GM19467 (cell line): Measurements from ENCODE around the gene MEIKIN.
"Not testable (repeated sequence)": the region's sequence is repeated elsewhere in the genome, so short reads cannot be mapped to it uniquely, and the experiment has no call there.

ENCODE experiments used
- ATAC-seq: cut with Tn5 transposase; IDR thresholded peaks from one replicate; pipeline ENCODE4 v1.9.1; 2021; ENCODE audit warnings: mild to moderate bottlenecking, moderate library complexity; ENCODE audit not compliant: unreplicated experiment

MEIKIN gene

DNA sequence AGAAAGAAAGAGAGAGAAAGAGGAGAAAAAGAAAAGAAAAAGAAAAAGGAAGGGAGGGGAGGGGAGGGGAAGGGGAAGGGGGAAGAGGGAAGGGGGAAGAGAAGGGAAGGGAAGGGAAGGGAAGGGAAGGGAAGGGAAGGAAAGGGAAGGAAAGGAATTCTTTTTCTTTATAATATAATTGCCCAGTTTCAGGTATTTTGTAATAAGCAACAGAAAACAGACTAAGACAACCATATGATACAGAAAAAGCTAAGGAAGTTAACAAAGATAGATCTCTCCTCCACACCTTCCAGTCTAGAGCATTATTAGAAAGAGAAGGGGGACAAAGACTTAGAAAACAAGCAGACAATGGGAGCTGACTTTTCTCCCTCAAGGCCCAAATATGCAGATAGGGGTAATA, 31.0 kb downstream of the MEIKIN start:
- no peak for ATAC-seq

DNA sequence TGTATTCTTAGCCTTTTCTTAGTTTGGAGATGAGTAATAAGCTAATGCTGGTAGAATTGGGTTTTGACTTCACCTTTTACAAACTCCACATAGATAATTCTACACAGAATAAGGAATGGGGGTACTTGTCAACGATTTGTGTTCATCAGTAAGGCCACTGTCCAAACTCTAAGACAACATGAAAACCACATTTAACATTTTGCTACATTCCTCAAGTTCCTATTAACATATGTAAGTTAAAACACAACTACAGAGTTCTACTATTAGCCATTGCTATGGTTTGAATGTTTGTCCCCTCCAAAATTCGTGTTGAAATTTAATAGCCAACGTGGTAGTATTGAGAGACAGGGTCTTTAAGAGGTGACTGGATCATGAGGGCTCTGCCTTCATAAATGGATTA, 31.9 kb downstream of the MEIKIN start:
- no peak for ATAC-seq

DNA sequence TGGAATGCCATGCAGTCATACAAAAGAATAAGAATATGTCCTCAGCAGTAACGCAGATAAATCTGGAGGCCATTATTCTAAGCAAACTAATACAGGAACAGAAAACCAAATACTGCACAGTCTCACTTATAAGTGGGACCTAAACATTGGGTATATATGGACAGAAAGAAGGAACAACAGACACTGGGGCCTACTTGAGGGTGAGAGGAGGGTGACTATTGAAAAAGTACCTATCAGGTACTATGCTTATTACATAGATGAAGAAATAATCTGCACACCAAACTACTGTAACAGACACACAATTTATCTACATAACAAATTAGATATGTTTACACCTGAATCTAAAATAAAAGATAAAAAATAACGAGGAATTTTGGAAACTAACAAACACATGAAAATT, 38.8 kb downstream of the MEIKIN start:
- ATAC-seq = no peak

DNA sequence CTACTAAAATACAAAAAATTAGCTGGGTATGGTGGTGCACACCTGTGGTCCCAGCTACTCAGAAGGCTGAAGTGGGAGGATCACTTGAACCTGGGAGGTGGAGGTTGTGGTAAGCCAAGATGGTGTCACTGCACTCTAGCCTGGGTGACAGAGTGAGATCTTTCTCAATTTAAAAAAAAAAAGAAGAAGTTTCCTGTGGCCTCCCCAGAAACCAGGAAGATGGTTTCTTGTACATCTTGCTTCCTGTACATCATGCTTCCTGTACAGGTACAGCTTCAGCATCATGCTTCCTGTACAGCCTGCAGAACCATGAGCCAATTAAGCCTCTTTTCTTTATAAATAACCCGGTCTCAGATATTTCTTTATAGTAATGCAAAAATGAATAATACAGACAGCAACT, 43.2 kb downstream of the MEIKIN start:
- not testable (repeated sequence) for ATAC-seq

DNA sequence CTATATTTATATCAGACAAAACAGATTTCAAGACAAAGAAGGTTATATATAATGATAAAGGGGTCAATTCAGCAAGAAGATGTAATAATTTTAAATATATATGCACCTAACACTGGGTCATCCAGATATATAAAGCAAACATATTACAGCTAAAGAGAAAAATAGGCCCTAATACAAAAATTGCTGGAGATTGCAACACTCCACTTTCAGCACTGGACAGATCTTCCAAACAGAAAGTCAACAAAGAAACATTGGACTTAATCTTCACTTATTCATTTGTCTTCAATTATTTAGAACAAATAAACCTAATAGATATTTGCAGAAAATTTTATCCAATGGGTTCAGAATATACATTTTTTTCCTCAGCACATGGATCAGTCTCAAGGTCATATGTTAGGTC, 45.8 kb downstream of the MEIKIN start:
- ATAC-seq = no peak

DNA sequence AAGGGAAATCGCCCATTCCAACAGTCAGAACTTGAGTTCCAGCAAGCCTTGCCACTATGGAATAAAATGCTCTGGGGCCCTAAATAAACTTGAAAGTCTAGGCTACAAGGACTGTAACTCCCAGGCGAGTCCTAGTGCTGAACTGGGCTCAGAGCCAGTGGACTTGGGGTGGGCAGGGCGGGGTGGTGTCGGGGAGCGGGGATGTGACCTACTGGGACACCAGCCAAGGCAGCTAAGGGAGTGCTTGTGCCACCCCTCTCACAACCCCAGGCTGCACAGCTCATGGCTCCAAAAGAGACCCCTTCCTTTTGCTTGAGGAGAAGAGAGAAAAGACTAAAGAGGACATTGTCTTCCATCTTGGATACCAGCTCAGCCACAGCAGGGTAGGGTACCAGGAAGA, 61.5 kb downstream of the MEIKIN start:
- ATAC-seq = no peak

DNA sequence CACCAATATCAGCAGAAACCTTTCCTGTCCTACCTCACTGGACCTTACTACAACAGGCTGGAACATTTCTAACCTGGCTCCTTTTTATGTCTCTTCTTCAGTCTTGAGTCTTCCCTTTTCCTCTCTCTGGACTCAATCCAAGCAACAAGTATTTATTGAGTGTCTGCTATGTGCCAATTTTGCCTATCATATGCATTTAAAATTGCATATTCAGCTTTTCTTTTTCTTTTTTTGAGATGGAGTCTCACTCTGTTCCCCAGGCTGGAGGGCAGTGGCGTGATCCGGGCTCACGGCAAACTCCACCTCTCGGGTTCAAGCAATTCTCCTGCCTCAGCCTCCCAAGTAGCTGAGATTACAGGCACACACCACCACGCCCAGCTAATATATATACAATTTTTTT, 65.8 kb downstream of the MEIKIN start:
- no peak for ATAC-seq

DNA sequence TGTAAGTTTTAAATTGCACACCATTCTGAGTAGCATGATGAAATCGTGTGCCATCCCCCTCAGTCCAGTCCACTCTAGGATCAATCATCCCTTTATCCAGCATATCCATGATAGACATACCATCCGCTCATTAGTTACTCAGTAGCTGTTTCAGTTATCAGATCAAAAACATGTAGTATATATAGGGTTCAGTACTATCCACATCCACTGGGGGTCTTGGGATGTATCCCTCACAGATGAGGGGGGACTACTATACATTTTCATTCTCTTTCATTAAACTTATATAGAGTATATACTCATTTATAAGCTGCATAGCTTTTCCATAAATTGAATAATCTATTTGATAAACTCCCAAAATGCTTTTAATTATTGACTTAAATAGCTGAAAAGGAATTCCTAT, 67.6 kb downstream of the MEIKIN start:
- no peak for ATAC-seq

DNA sequence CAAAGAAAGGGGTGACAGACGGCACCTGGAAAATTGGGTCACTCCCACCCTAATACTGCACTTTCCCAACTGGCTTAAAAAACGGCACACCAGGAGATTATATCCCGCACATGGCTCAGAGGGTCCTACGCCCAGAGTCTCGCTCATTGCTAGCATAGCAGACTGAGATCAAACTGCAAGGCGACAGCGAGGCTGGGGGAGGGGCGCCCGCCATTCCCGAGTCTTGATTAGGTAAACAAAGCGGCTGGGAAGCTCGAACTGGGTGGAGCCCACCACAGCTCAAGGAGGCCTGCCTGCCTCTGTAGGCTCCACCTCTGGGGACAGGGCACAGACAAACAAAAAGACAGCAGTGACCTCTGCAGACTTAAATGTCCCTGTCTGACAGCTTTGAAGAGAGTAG, 74.2 kb downstream of the MEIKIN start:
- ATAC-seq = not testable (repeated sequence)

DNA sequence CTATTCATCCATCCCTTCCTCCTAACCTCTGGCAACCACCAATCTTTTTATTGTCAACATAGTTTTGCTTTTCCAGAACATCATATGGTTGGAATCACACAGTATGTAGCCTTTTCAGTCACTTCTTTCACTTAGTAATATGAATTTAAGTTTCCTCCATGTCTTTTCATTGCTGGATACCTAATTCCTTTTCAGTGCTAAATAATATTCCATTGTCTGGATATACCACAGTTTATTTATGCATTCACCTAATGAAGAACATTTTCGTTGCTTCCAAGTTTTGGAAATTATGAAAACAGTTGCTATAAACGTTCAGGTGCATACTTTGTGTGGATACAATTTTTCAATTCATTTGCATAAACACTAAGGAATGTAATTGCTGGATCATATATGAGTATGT, 77.9 kb downstream of the MEIKIN start:
- ATAC-seq = no peak

DNA sequence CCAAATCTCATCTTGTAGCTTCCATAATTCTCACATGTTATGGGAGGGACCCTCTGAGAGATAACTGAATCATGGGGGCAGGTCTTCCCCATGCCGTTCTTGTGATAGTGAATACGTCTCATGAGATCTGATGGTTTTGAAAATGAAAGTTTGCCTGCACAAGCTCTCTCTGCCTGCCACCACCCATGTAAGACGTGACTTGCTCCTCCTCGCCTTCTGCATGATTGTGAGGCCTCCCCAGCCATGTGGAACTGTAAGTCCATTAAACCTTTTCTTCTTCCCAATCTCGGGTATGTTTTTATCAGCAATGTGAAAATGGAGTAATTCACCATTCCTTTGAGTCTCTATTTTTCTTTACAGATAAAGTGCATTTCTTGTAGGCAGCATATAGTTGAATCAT, 81.8 kb downstream of the MEIKIN start:
- no peak for ATAC-seq

DNA sequence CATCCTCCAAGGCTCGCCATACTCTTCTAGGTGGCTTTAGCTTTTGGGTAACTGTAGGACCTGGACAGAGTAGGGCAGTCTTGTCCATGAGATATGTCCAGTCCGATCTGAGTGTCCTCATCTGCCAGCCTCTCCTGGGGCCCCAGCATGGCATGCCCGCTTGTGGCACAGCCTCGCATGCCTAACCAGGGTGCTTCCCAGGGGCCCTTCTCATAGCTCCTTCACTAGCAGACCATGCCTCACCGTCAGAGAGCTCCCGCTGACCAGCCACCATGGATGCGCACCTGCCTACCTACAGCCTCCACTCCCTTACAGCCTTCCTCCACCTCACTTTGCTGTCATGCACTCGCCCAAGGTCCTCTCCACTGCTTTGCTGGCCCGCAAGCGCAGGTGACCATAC, 88.1 kb downstream of the MEIKIN start:
- no peak for ATAC-seq

DNA sequence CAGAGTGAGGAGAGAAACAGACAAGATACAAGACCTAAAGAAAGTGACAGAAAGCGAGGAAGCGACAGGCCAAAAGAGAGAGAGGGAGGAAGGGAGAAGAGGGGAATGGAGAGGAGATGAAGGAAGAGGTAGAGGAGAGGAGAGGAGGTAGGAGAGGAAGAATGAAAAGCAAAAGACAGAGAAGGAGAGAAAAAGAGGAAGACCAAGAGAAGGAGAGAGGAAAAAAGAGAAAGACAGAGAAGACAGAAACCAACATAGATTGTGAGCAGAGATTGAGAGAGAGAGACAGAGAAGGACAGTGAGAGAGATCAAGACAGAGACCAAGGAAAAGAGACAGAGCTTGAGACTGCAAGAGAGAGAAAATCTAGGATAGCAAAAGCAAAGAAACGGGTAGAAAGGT, 90.0 kb downstream of the MEIKIN start:
- ATAC-seq = no peak

DNA sequence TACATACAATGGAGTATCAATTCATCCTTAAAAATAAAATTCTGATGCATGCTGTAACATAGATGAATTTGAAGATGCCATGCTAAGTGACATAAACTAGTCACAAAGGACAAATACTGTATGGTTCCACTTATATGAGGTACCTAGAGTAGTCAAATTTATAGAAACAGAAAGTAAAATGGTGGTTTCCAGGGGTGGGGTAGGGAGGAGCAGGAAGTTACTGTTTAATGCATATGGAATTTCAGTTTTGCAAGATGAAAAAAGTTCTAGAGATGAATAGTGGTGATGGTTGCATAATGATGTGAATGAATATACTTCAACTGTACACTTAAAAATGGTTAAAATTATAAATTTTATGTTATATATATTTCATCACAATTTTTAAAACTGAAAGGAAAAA, 91.3 kb downstream of the MEIKIN start:
- ATAC-seq = peak; percentile 75

DNA sequence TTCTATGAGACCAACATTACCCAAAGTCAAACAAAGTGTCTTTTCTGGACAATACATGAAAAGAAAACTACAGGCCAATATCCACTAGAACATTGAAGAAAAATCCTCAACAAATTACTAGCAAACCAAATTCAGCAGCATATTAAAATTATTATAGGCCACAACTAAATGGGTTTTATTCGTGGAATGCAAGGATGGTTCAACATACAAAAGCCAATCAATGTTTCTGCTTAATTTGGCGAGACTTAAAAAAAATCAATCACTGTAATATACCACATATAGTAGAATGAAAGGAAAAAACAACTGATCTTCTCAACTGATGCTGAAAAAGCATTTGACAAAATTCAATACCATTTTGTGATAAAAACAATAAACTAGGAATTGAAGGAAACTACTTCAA, 96.8 kb downstream of the MEIKIN start:
- no peak for ATAC-seq

DNA sequence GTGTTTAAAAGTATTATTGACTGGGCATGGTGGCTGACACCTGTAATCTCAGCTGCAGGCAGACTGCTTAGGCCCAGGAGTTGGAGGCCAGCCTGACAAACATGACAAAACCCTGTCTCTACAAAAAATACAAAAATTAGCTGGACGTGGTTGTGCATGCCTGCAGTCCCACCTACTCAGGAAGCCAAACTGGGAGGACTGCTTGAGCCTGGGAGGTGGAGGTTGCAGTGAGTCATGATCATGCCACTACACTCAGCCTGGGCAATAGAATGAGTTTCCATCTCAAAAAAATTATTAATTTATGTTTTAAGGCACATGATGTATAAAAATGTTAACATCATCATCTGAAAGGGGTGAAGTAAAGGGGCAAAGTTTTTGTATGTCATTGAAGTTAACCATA, 98.9 kb downstream of the MEIKIN start:
- no peak for ATAC-seq

DNA sequence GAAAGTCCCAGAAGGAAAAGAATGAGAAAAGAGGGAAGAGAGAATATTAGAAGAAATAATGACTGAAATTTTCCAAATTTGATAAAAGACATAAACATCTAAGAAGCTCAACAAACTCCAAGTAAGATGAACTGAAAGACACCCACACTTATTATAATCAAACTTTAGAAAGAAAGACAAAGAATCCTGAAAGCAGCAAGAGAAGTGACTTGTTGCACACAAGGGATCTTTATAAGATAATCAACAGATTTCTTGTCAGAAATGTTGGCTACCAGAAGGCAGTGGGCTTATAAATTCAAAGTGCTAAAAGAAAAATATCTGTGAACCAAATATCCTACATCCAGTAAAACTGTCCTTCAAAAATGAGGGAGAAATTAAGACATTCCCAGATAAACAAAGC, 99.6 kb downstream of the MEIKIN start:
- no peak for ATAC-seq

DNA sequence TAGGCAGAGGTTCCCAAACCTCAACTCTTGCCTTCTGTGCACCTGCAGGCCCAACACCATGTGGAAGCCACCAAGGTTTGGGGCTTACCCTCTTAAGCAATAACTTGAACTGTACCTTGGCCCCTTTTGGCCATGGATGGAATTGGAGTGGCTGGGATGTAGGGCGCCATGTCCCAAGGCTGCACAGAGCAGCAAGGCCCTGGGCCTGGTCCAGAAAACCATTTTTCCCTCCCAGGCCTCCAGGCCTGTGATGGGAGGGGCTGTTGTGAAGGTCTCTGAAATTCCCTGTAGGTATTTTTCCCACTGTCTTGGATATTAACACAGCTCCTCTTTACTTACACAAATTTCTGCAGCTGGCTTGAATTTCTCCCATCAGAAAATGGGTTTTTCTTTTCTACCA, 102.5 kb downstream of the MEIKIN start:
- not testable (repeated sequence) for ATAC-seq

DNA sequence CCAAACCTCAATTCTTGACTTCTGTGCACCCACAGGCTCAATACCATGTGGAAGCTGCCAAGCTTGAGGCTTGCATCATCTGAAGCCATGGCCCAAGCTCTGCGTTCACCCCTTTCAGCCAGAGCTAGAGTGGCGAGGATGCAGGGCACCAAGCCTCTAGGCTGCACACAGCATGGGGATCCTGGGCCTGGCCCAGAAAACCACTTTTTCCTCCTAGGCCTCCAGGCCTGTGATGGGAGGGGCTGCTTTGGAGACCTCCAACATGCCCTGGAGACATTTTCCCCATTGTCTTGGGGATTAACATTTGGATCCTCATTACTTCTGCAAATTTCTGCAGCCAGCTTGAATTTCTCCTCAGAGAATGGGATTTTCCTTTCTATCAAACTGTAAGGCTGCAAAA, 112.8 kb downstream of the MEIKIN start:
- ATAC-seq = not testable (repeated sequence)

DNA sequence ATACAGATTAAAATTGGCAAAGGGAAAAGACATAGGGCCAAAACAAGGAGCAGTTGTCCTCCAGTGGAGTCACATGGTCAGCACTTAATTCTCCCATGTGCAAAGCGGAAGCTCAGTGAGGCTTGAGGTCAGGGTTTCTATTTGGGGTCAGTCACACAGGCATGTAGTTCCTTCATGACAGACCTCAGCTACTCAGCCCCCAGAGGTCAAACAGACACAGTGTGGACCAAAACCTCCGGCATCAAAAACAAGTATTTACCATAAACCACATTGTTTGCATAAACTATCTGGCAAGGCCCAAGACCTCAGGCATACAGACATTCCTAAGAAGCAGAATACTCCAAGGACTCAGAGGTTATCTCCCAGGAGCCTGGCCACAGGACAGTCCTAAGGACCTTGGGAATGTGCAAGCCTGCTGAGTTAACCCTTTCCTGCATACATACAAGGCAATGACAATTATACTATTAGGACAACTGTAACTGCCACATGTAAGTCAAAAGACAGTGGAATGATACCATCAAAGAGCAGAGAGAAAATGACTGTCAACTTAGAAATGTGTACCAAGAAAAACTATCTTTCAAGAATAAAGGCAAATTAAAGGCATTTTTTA, 120.0 kb downstream of the MEIKIN start:
- no peak for ATAC-seq

DNA sequence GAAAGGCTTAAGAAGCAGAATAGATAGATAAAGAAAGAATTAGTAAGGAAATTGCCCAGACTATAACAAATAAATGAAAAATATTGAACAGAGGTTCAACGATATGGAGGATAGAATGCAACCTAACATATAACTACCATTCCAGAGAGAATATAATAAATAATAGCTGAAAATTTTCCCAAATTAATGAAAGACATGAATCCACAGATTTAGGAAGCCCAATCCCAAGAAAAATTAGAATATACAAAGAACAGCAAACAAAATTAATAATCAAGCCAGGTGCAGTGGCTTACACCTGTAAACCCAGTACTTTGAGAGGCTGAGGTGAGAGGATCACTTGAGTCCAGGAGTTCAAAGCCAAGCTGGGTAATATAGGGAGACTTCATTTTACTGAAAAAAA, 120.8 kb downstream of the MEIKIN start:
- no peak for ATAC-seq

DNA sequence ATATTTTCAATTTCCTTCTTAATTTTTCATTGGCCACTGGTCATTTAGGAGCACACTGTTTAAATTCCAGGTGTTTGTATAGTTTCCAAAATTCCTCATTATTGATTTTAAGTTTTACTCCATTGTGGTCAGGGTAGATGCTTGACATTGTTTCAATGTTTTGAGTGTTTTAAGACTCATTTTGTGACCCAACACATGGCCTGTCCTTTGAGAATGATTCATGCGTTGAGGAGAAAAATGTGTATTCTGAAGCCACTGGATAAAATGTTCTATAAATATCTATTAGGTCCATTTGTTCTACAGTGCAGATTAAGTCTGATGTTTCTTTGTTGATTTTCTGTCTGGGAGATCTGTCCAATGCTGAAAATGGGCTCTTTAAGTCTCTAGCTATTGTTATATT, 124.2 kb downstream of the MEIKIN start:
- no peak for ATAC-seq

DNA sequence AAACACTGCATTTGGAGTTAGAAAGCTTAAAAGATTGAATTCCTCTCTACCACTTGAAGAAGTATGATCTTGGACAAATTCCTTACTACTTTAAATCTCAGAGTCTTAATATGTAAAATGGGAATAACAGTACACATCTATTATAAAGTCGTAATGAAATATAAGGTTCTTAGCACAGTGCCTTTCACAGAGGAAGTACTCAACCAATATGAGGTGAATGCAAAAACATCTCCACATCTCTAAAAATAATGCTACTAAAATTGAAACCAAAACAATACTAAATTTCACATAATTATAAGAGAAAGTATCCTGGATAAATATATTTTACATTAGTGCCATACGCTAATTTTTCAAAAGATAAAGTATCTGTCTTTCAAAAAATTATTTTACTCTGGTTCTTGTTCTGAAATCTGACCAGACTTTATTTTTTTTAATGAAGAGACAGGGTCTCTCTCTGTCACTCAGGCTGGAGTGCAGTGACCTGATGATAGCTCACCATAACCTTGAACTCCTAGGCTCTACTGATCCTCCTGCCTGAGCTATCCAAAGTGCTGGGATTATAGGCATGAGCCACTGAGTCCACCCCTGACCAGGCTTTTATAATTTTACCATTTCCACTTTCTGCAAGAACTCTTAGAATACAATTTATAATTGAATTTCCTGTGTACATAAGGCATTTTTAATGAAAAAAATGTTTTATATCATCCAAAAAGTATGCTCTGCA, 127.3 kb downstream of the MEIKIN start:
- ATAC-seq = no peak
